Left lung (tissue), 10 donors: ENCODE results near the gene OLFM2. TPM values are rescaled to one million over a fixed set of nuclear protein-coding genes. Genes with fewer than 3 reads are reported as not detected.
"Not testable (repeated sequence)": the region's sequence is repeated elsewhere in the genome, so short reads cannot be mapped to it uniquely, and the experiment has no call there.

Experiments
- ATAC-seq: fragments of 200-7000 bp; cut with Tn5 transposase; one replicate; pipeline ENCODE4 v1.9.1; 2020; ENCODE audit warnings: moderate library complexity
- DNase-seq, 4 donors: peaks; one replicate each; pipeline ENCODE4 v3.0.0-alpha.2; 2013 to 2020
- H3K27ac ChIP-seq, 2 donors: fragments of 200-600 bp; sonication (generic) in 1 of 2; one replicate each; pipeline versions ENCODE4 v1.5.0 to v1.8.0; 2020 to 2021
- H3K27me3 ChIP-seq, 2 donors: fragments of 200-600 bp; sonication (generic) in 1 of 2; one replicate each; pipeline versions ENCODE4 v1.5.0 to v1.8.0; 2020 to 2021
- H3K36me3 ChIP-seq, 2 donors: fragments of 200-600 bp; sonication (generic) in 1 of 2; one replicate each; pipeline versions ENCODE4 v1.5.0 to v1.8.0; 2020 to 2021
- H3K4me1 ChIP-seq, 2 donors: fragments of 200-600 bp; one replicate each; pipeline ENCODE4 v1.8.0; 2021
- H3K4me3 ChIP-seq, 2 donors: fragments of 200-600 bp; sonication (generic) in 1 of 2; one replicate each; pipeline versions ENCODE4 v1.5.0 to v1.8.0; 2020 to 2021; ENCODE audit warnings: mild to moderate bottlenecking in 1 of 2
- H3K9me3 ChIP-seq, 2 donors: fragments of 200-600 bp; sonication (generic) in 1 of 2; one replicate each; pipeline versions ENCODE4 v1.5.0 to v1.8.0; 2020 to 2021
- intact Hi-C, 2 donors: fragments of 100-400 bp; cut with DNase I; formaldehyde crosslinking; loops; one replicate each; pipeline versions ENCODE4 v1.11.2 to v1.14.2; 2022
- polyA plus RNA-seq, 6 donors: library from polyadenylated mRNA; unstranded; fragments of 120-200 nt; gene quantifications; one replicate each; pipeline ENCODE4 v1.2.1, GENCODE V29; 2013; ENCODE audit not compliant: insufficient read length in 6 of 6
- total RNA-seq, 2 donors: library from RNA; stranded (reverse); fragmentation: NEBNext Ultra II Directional; extraction: Animal tissue kit (Norgen Biotek cat#: 25700); gene quantifications; one replicate each; pipeline ENCODE4 v1.2.1, GENCODE V29; 2021
- TF ChIP-seq, protein P1 (sequence below), 2 donors: fragments of 200-600 bp; sonication (generic) in 1 of 2; IDR thresholded peaks; one replicate each; pipeline versions ENCODE4 v1.5.0 to v1.8.0; 2021; ENCODE audit warnings: antibody characterized with exemption in 2 of 2
- donor health status: DM: no; HTN: yes; CAD: no.
- donor health status: DM: no; HTN: no; CAD: no.

The OLFM2 gene
- total and polyA plus RNA-seq, 8 donors, result 7.6 to 33.9 (median 27.8) TPM

GRCh38 chr19:9850235-9850959 is 85.9 kb downstream of the OLFM2 start:
- no peak overlapping the region for H3K4me3 ChIP-seq
- no peak for DNase-seq
- ATAC-seq, result no peak
- H3K9me3 ChIP-seq, result no peaks in the 10 kb centered on the region
- H3K36me3 ChIP-seq, result peaks cover 0 to 58% of the 10 kb centered on the region in 2 donors
- no peaks in the 10 kb centered on the region for H3K4me1 ChIP-seq
- TF ChIP-seq, protein P1, sequence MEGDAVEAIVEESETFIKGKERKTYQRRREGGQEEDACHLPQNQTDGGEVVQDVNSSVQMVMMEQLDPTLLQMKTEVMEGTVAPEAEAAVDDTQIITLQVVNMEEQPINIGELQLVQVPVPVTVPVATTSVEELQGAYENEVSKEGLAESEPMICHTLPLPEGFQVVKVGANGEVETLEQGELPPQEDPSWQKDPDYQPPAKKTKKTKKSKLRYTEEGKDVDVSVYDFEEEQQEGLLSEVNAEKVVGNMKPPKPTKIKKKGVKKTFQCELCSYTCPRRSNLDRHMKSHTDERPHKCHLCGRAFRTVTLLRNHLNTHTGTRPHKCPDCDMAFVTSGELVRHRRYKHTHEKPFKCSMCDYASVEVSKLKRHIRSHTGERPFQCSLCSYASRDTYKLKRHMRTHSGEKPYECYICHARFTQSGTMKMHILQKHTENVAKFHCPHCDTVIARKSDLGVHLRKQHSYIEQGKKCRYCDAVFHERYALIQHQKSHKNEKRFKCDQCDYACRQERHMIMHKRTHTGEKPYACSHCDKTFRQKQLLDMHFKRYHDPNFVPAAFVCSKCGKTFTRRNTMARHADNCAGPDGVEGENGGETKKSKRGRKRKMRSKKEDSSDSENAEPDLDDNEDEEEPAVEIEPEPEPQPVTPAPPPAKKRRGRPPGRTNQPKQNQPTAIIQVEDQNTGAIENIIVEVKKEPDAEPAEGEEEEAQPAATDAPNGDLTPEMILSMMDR (IDR thresholded peaks at IDR 0.05), result no peak
- H3K27me3 ChIP-seq, result no peaks in the 10 kb centered on the region
- intact Hi-C loops, result no loop called here
- no peak overlapping the region for H3K27ac ChIP-seq

DNA sequence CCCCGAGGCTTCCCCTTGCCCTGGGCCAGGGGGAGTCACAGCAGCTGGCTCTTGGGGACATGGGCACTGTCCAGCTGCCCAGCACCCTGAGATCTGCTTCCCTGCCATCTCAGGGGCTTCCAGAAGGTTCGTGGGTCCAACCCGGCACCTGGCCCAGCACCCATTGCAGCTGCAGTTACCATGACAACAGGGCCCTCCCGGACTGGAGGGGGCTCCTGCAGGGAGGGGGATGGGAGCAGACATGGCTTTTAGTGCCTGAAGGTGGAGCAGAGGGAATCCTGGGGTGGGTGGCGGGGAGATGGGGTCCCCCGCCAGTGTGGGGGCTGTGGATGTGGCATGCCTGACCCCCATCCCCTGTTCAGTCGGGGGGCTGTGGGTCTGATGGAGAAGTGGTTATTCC is 86.5 kb downstream of the OLFM2 start:
- peaks cover 0 to 62% of the 10 kb centered on the region in 2 donors for H3K36me3 ChIP-seq
- H3K27me3 ChIP-seq, result no peaks in the 10 kb centered on the region
- DNase-seq (no peak), ATAC-seq (no peak)
- no peaks in the 10 kb centered on the region for H3K4me1 ChIP-seq
- H3K4me3 ChIP-seq, result no peak overlapping the region
- H3K27ac ChIP-seq, result no peak overlapping the region
- intact Hi-C loops, result no loop called here
- TF ChIP-seq, protein P1 (IDR thresholded peaks at IDR 0.05), result no peak
- no peaks in the 10 kb centered on the region for H3K9me3 ChIP-seq

- ATAC-seq, result no peak
- Histone ChIP-seq H3K36me3 (peaks cover 0 to 72% of the 10 kb centered on the region in 2 donors), H3K4me3 (no peak overlapping the region), H3K9me3 (peaks cover 0 to 2% of the 10 kb centered on the region in 2 donors), H3K27me3 (no peaks in the 10 kb centered on the region), H3K27ac (no peak overlapping the region), H3K4me1 (no peaks in the 10 kb centered on the region)
- TF ChIP-seq, protein P1 (IDR thresholded peaks at IDR 0.05), result no peak
- DNase-seq, result no peak
- intact Hi-C loops, result no loop called here
These were observed 87.6 kb downstream of the OLFM2 start for GRCh38 chr19:9848762-9849161.

- peaks cover 0 to 79% of the 10 kb centered on the region in 2 donors for H3K36me3 ChIP-seq
- no peak overlapping the region for H3K4me3 ChIP-seq
- H3K4me1 ChIP-seq, result no peaks in the 10 kb centered on the region
- H3K27ac ChIP-seq, result no peak overlapping the region
- no peaks in the 10 kb centered on the region for H3K27me3 ChIP-seq
- ATAC-seq (no peak), DNase-seq (no peak)
- peaks cover 0 to 9% of the 10 kb centered on the region in 2 donors for H3K9me3 ChIP-seq
- intact Hi-C loops, result no loop called here
- TF ChIP-seq, protein P1 (IDR thresholded peaks at IDR 0.05), result no peak
These were observed 88.3 kb downstream of the OLFM2 start for GRCh38 chr19:9848060-9848459.

GRCh38 chr19:9847087-9847671 is 89.1 kb downstream of the OLFM2 start:
- no peak overlapping the region for H3K27ac ChIP-seq
- intact Hi-C loops, result no loop called here
- peaks cover 0 to 11% of the 10 kb centered on the region in 2 donors for H3K9me3 ChIP-seq
- H3K4me1 ChIP-seq, result no peaks in the 10 kb centered on the region
- H3K27me3 ChIP-seq, result no peaks in the 10 kb centered on the region
- peaks cover 0 to 87% of the 10 kb centered on the region in 2 donors for H3K36me3 ChIP-seq
- H3K4me3 ChIP-seq, result no peak overlapping the region
- DNase-seq, result no peak
- peak; percentile 60 for ATAC-seq
- TF ChIP-seq, protein P1 (IDR thresholded peaks at IDR 0.05), result no peak

GRCh38 chr19:9843626-9844273 is 92.6 kb downstream of the OLFM2 start:
- H3K27ac ChIP-seq, H3K4me3 ChIP-seq, H3K4me1 ChIP-seq, intact Hi-C loops, DNase-seq, ATAC-seq, H3K27me3 ChIP-seq: not testable (repeated sequence)
- Histone ChIP-seq H3K9me3 (peaks cover 0 to 11% of the 10 kb centered on the region in 2 donors), H3K36me3 (peaks cover 0 to 98% of the 10 kb centered on the region in 2 donors)
